HG03097 (cell line): ENCODE data around the gene TMEM258.

Source experiments
- ATAC-seq: cut with Tn5 transposase; IDR thresholded peaks from one replicate; pipeline ENCODE4 v1.9.1; 2021; ENCODE audit not compliant: unreplicated experiment, low FRiP score

TMEM258 gene

GRCh38 chr11:61826930-61827570, 34.7 kb upstream of the TMEM258 start:
- ATAC-seq, result no peak

- ATAC-seq, result no peak
These were observed 27.8 kb upstream of the TMEM258 start for GRCh38 chr11:61820174-61820573.

DNA sequence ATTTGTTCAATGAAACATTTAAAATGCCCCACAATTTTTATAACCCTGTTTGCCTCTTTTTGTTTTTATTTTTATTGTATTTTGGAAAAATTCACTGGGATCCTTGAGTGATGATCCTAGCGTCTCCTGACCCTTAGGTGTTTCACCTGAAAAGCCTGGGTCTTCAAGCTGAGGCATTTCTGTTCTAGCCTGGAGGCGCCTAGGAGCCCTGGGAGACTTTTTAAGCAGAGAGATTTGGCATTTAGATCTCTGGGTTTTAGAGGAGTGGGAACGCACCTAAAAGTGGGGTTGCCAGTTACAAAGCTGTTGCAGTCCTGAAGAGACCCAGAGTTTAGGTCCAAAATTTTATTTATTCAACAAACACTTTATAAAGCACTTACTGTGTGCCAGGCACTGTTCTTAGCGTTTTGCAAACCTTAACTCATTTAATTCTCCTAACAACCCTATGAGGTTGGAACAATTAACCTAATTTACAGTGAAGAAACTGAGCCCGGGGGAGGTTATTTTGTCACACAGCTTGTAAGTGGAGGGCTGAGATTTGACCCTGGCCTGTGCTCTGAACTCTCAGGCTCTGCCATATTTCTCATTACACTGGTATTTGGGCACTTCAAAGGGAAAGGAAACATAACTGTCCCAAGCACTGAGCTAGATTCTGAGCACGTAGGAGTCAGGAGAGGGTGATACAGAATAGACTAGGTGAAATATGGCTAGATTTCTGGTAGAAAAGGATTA, 25.2 kb upstream of the TMEM258 start:
- ATAC-seq, result no peak

DNA sequence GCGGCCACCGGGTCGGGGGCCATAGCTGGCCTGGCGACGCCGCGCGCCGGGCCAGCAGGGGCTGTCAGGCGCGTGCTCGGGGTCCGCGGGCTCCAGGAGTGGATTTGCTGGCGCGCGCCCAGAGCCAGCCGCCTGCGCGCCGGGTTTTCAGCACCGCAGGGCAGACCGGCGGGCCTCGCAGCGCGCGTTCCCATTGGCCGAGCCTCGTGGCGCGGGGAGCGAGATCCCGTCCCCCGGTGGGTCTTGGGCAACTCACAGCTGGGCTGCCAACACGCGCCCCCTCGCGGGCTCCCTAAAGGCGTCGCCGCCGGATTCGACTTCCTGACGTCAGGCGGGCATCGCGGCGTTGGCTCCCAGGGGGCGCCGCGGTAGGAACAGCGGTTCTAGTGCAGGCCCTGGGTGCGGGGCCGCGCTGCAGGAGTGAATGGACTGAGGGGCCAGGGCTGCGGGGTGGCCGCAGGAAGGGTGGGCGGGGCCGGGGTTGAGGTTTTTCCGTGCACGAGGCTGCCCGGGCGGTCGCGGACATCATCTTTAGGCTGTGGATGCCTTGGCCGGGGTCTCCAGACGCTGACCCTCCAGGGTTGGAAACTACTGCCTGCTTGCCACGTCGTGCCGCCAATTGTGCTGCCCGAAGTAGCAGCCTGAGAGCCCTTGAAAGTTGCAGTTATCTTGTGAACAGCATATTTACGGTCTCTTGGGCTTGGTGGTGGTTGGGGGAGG, 24.5 kb upstream of the TMEM258 start, which contains the start of gene FADS1:
Gene FADS1 (minus strand): TSS at position 268 of the 720 bp plus-strand sequence. CDS start 74 bp downstream, at position 194.
- peak; percentile 61 for ATAC-seq

DNA sequence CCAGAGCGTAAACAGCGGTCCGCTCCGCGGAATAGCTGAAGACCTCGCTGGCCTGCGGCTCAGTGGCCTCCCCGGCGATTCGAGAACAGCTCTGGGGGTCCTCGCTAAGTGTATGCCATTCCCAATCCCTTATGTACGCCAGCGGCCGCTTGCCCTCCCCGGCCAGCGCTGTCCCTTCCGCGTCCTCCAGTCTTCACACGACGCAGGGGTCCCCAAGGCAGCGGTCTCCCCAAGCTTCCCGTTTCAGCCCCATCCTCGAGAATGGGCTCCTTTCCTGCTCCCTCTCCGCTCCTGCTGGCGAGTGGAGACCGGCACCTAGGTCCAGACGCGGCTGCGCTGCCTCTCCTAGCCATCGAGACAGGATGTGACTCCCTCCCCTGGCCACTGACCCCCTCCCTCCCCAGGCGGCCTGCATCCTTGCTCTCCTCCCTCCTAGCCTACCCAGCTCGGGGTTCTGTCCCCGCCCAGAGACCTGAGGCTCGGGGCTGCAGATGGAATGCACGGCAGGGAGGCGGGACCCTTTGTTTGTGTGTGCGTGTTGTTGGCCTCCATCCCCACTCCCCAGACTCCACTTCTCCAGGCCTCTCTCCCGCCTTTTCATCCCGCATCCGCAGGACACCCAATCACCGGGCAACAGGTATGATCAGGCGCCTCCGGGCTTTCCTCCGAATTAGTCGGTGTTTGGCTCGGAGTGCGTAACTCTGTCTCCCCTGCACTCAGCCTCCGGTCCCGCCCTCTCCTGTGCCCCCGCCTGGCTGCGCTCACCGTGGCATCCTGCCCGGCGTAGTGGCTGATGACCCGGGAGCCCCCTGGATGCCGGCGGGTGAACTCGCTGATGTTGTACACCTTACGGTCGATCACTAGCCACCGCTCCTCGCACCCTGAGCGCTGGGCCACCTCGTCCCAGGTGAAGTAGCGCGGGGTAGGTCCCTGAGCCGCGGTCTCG, 23.7 kb upstream of the TMEM258 start:
- peak; percentile 19 for ATAC-seq

GRCh38 chr11:61814958-61815789, 22.8 kb upstream of the TMEM258 start:
- ATAC-seq, result peak; percentile 44

DNA sequence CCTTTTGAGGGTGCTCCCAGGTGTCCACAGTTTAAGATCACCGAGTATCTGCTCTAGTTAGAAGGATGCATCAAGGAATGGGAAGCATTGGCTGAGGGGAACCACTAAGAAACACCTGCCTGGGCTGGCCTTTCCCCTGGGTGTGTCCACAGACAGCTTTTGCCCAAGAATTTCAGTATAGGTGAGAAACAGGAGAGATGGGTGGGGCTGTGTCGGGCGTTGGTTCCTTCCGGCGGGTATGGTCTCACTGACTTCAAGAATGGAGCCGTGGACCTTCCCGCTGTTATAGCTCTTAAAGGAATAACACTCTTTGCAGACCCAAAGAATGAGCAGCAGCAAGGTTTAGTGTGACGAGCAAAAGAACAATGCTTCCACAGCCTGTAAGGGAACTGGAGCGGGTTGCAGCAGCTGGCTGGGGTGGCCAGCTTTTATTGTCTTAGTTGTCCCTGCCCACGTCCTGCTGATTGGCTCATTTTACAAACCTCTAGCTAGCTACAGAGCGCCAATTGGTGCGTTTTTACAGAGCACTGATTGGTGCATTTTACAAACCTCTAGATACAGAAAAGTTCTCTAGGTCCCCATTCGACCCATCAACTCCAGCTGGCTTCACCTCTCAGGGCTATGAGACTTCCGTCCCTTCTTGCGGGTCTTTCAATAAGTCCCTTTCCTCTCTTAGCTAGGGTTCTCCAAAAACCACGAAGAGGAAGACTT, 22.0 kb upstream of the TMEM258 start:
- no peak for ATAC-seq

GRCh38 chr11:61812736-61813411, 20.5 kb upstream of the TMEM258 start:
- ATAC-seq, result no peak

DNA sequence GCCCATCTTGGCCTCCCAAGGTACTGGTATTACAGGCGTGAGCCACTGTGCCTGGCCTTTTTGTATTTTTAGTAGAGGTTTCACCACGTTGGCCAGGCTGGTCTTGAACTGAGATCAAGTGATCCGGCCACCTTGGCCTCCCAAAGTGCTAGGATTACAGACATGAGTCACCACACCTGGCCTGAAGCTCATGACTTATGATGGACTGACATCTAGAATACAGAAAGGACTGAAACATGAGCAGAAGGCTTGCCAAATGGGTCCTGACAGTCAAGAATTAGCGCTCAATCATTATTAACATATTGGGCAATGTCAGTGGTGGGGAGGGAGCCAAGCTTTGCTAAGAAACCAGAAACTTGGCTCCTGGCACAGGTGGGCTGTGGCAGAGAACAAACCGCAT, 19.4 kb upstream of the TMEM258 start:
- ATAC-seq, result no peak

- no peak for ATAC-seq
These were observed 18.3 kb upstream of the TMEM258 start for GRCh38 chr11:61810671-61811175.

DNA sequence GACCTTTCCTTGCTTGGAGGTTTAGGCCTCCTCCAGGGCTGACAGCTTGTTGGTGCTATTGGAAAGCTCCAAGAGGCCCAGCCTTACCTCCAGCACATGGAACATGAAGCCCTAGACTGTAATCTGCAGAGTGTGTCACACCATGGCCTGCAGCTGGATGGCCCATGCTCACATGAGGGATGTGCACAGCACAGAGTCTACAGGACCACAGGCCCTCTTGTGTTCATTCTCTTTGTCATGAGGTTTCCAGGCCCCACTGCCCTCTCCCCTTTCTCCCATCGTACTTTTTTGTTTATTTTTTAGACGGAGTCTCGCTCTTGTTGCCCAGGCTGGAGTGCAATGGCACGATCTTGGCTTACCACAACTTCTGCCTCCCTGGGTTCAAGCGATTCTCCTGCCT, 14.4 kb upstream of the TMEM258 start:
- ATAC-seq, result no peak

DNA sequence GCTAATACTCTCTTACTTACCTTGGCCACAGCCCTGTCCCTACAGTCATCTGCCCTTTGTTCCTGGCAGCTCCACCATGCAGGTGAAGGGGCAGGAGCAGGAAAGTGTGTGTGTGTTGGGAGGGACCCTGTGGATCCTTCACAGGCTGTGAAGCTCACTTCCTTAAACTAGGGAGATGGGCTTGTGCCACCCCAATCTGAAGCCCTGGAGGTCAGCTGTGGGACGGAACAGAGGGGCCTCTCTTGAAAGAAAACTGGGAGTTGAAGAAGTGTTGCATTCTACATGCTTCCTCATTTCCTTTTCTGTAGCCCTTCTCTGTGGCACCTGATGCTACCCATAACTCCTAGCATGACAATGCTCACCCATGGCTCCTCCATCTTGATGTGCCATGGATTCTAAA, 12.7 kb upstream of the TMEM258 start:
- no peak for ATAC-seq

DNA sequence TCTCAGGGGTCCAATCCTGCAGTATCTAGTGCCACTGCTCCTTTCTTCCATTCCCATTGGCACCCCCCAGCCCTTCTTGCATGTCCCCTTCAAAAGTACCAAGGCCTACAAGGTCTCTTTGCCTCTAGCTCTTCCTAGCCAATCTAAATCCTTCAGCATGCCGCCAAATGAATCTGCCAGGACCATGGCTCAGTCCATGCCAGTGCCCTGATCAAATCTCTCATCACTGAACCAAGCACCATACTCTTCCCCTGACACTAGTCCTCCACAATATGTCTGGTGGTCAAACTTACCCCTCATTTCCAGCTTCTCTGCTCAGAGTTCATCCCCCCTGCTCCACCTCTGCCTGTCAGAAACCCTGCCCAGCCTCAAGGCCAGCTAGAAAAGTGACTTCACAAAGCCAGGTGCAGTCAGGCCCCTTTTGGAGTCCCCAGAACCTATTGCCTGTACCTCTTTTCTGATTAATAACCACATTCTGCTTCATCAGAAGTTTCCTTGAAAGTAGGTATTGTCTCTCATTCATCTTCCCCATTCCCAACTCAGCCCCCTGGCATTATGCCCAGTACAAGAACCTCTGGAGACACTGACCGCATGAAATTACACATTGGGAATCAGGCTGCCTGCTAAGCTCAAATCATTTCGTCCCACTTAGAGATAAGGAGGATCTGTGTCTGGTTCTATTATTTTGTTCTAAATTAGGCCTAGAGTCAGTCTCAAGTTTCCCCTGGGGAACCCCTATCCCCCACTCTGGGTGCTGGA, 11.7 kb upstream of the TMEM258 start:
- ATAC-seq, result no peak

GRCh38 chr11:61802605-61803004, 10.2 kb upstream of the TMEM258 start:
- no peak for ATAC-seq

DNA sequence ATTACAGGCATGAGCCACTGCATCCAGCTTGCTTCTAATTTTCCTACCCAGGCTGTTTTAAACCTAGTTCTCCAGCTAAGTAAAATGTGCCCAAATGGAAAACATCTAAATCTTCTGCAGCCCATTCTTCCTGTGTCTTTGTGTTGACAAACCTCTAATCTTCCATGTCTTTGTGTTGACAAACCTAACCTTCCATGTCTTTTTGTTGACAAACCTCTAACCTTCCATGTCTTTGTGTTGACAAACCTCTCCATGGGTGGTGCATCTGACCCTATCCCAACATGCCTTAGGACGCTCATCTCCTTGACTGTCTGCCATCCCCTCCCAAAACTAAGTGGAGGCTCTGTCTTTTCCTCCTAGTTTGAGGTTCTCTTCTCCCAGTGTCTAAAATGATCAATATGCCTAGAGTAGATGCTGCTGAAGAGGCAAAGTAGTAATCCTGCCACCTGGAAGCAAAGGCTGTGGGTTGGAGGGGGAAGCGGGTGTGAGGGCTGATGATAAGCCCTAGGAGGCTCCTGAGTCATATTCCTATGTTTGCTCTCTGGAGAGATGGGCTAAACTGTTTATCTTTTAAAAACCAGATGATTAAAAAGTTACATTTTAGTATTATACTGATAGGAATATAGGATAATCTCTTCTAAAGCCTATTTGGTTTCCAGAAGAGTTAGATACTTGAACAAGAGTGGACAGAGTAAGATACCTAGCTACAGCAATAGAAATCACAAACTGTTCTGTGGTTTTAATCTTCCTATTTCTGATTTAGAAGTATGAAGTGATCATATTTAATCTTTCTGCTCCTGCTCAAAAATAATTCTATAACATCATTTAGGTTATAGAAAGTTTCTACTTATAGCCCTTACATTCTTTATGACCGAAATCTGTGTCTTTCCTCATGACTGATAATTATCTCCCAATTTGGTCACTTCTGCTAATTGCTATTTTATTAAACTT, 8.2 kb upstream of the TMEM258 start:
- ATAC-seq, result no peak

DNA sequence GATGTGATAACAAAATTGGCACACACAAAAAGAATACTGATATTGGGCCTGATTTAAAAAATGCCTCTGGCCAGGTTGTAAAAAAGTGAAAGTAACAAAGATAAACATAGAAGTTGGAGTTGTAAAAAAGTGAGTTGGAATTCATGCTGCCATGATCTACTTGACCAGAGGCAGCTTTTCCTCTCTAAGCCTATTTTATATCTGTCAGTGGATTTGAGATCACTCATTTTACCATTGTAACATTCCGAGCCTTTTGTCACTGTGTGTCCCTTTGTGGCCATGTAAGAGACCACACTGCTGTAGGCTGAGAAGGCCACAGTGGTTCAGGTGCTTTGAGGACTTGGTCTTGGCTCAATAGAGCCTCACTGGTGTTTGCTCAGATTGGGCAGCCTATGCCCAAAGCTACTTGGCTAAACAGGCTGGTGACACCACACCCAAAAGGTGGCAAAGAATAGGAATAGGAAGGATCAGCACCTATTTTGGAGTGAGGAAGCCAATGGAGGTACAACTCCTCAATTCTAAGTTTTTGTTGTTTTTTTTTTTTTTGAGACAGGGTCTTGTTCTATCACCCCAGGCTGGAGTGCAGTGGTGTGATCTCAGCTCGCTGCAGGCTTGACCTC, 7.4 kb upstream of the TMEM258 start:
- ATAC-seq, result no peak
